Measurements from ENCODE around the gene C4orf46.
A peak's percentile ranks its signal among the peaks of the same experiment; 100 is the strongest.

Gene C4orf46

DNA sequence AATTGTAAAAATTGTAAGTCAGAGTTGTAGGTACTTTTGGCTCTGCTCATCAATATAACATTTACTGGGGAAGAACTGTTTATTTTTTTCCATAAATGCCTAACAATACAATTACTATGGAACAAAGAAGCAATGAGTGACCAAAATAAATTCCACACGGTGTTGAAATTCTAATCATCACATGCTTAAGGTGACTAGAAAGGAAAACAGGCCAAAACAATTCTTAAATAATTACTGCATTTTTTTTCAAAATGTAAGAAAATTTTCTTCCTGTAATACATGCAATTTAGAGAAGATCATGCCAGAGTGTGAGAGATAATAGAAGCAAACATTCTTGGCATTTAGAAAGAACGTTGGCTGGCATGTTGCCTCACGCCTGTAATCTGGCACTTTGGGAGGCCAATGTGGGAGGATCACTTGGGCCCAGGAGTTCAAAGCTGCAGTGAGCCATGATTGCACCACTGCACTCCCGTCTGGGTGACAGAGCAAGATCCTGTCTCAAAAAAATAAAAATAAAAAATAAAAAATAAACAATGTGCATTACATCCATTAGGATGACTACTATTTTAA, 22.5 kb downstream of the C4orf46 start:
- DNase-seq, result no peak

DNA sequence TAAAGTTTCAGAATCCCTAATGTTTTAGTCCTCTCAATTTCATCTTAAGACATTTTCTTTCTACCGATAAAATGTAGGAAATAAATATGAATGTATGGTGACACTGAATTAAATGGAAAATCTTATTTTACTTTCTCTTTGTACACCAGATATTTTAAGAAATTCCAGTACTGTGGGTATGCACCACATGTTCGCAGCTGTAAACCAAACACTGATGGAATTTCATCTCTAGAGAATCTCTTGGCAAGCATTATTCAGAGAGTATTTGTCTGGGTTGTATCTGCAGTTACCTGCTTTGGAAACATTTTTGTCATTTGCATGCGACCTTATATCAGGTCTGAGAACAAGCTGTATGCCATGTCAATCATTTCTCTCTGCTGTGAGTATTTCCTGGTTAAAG, 26.9 kb downstream of the C4orf46 start:
- no peak for DNase-seq

DNA sequence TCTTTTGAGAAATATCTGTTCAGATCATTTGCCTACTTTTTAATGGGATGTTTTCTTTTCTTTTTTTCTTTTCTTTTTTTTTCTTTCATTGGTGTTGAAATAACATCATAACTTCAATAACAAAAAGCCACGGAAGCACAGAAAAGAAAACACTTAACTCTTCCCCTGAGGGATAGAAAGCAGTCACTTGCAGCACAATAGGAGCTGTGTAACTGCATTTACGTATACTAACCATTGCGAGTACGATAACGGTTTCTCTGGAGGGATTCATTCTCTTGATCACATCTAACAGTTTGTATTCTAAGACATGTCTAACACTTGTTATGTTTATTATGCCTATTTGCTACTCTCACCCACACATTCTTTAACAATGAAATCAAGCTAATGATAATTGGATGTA, 27.3 kb downstream of the C4orf46 start:
- DNase-seq, result no peak

DNA sequence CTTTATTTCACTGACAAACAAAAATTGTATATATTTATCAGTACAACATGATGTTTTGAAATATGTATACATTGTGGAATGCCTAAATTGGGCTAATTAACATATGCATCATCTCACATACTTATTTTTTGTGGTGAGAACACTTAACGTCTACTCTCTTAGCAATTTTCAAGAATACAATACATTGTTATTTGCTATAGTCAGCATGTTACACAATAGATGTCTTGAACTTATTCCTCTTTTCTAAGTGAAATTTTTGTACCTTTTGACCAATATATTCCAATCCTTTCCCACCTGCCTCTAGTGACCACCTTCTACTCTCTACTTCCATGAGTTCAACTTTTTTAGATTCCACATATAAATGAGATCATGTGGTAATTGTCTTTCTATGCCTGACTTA, 35.1 kb downstream of the C4orf46 start:
- DNase-seq, result no peak

DNA sequence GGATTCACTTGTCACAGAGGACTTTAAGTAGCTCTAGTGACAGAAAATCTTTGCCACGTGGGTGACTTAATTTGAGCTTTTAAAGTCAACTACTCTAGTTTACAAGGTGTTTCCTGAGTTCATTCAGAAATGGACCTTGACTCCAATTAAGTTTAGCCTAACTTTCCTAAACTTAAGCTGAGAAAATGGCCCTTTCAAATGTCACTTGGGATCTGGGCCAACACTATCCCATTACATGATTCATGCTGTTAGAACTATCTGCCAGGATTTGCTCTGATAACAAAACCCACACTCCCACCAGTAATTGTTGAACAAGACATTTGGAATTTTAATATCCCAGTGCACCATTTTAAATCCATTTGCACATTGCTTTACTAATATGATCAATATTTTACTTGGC, 40.8 kb downstream of the C4orf46 start:
- no peak for DNase-seq

DNA sequence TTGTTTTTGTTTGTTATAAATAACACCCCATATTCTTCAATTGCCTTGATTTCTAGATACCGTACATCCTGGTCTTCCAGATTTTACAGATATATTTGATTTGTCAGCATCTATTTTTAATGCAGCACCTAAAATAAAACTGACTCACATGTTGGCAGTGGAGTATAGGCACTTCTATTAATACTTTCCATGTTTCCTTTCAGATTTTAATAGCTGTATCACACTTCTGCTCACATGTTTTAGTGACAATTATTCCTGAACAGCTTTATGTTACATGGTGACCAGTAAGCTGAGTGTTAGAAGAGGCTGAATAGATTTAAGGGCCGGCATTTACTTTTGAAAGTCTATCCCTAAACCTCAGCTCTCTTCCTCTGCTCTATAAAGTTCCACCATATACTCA, 46.1 kb downstream of the C4orf46 start:
- no peak for DNase-seq

DNA sequence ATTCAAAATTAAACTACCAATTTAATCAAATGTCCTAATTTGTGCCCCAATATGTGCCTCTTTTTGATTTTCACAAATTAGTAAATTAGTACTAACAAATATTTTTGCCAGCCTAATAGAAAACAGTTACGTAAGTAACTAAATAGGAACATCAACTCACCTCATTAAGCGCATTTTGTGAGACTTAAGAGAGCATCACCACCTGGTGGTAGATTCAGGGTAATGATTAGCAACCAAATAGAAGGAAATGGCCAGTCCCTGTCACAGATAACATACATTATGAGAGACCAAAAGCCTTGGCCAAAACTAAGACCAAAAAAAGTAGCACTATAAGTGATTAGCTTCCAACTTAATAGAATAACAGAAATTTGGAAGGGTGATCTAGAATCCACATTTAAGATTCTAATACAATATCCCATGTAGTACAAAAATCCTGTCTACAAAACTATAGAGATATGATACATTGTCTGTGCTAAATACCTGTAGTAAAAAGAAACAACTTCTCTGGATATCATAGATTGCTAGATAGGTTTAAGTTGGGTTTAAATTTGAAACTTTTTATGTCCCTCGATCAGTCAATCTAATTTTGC, 46.7 kb downstream of the C4orf46 start:
- peak; percentile 6 for DNase-seq

DNA sequence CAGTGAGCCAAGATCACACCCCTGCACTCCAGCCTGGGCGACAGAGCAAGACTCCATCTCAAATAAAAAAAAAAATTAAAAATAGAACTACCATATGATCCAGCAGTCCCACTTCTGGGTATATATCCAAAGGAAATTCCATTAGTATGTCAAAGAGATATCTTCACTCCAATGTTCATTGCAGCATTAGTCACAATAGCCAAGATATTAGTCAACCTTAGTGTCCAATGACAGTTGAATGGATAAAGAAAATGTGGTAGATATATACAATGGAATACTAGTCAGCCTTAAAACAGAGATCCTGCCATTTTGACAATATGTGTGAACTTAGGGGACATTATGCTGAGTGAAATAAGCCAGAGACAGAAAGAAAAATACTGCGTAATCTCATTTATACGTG, 49.4 kb downstream of the C4orf46 start:
- no peak for DNase-seq

DNA sequence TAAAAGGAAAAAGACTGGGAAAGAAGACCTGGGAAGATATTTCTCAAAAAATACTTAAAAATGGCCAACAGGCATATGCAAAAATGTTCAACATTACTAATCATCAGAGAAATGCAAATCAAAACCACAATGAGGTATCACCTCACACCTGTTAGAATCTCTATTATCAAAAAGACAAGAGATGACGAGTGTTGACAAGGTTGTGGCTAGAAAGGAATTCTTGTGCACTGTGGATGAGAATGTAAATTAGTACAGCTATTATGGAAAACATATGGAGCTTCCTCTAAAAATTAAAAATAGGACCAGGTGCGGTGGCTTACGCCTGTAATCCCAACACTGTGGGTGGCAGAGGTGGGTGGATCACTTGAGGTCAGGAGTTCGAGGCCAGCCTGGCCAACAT, 50.0 kb downstream of the C4orf46 start:
- no peak for DNase-seq

DNA sequence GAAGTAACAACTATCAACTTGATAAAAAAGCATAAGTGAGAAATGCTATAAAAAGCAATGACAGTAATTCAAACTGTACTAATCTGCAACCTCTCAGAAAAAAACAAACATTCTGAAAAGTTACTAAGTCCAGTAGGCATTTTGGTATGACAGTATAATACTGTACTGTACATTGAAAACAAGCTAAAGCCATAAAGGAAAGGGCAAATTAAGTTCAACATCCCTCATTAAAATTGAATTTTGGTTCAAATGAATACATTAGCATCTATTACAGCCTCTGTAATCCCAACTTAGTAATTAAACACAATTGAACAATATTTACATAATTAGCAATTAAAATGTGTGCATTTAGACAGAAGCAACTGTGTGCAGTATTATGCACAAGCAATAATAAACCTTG, 53.7 kb downstream of the C4orf46 start:
- DNase-seq, result no peak
